GM19035 (cell line): ENCODE data around the gene PLA2R1.

Source experiments
- ATAC-seq: cut with Tn5 transposase; IDR thresholded peaks from one replicate; pipeline ENCODE4 v1.9.1; 2021; ENCODE audit not compliant: unreplicated experiment

Gene PLA2R1

DNA sequence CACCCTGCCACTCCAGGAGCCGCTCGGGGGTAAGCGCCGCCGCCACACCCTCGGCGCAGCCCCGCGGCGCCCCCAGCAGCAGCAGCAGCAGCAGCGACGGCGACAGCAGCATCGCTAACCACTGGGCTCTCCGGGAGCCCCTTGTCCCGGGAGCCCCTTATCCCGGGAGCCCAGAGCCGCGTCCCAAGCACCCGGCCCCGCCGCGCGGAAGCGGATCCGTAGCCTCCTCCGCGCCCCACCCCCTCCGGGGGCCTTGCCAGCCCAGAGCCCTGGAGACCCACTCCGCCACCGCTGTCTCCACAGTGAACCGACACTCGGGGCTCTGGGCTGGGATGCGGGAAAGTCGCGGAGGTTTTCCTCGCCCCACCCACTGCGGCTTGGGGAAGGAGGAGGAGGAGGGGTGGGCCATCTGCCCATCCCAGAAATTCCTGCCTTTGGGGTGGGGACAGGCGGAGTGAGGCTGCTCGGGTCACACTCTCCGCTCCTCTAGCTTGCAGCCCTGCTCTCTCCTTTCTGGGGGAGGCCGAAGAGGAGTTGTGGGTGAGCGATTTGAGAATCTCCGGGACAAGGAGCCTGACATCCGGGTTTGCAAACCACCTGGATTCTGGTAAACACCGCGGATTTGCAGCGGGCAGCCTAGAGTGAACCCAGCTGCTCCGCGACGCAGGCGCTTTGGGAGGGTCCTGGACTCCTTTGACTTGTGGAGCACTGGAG is at the start of gene PLA2R1:
PLA2R1 (minus strand) TSS at position 324 of the 714 bp plus-strand sequence; CDS start at position 112, 212 bp downstream.
- no peak for ATAC-seq

DNA sequence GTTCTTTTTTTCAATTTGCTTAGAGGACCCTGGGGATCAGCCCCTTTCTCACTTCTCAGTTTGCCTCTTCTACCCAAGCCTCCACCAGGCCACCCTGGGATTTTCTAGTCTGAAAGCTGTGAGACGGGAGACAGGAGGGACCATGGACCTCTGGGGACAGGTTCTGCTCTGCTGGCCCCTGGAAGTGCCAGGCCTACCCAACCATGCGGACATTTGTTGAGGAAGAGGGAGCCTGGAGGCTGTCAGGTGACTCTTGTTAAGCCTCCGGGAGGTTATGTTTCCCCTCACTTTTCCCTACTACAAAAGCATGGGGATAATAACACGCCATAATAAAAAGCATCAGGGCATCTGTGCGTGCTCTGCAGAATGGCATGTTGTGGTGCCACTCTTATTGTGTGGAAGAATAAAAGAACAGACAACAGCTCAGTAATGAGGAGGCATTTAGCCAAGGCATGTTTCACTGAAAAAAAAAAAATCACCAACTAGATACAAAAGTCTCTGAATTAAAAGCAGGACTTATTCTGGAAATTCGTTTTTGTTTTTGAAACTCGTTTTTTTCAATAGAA is 48.3 kb upstream of the PLA2R1 start:
- no peak for ATAC-seq

DNA sequence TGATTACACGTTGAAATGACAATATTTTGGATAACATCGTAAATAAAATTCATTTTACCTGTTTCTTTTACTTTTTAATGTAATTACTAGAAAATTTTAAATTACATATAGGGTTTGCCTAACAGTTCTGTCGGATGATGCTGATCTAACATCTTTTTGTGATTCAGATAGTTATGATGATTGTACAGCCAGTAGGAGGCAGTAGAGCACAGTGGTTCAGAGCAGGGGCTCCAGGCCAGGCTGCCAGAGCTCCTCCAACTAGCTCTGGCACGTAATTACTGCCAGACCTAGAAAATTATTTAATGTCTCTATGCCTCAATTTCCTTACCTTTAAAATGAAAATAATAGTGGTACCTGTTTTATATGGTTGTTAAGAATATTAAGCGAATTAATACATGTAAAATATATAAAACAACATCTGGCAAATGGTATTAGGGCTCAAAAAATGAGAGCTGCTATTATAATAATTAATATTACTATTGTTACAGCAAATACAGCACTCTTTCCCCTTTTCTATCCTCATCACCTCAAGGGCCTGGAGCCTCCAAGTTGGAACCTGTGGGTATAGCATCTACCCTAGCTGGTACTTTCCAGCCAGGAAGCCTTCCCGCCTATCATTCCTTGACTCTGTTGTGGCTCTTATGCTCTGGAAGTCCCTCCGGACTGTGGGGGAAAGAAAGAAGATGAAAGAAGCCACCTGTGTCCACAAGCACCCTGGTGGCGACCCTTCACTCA is 47.7 kb upstream of the PLA2R1 start:
- ATAC-seq, result peak; percentile 66

DNA sequence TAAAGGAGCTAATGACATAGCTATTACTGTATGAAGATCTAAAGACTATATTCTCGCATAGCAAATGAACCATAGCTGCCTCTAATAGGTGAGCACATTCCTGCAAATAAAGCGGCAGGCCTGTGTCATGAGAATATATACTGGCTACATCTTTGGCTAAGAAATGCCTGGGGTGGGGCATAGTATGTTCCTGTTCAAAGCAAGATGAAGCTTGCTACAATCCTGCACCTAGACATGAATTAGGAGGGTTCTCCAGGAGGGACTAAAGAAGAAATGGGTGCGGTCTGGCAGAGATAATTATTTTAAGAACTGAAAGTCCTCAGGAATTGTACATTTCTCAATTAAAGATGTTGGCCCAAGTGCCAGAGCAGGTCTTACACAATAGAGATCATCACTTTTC is 46.8 kb upstream of the PLA2R1 start:
- ATAC-seq, result no peak

DNA sequence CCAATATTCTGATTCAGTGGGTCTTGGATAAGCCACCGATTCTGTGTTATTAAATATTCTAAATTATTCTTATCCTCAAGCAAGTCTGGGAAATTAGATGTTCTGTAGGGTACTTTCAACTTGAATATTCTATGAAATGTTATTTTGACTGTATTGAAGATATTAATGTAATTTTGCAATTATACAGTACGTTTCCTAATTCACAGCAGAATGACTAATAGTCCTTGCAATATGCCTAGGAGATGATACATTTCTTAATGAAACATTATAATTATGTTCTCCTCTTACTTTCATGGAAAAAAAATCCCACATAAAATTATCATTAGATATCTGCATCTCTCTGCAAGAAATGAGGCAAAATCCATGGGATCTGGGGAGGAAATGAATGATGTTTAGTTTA is 46.2 kb upstream of the PLA2R1 start:
- ATAC-seq, result no peak

DNA sequence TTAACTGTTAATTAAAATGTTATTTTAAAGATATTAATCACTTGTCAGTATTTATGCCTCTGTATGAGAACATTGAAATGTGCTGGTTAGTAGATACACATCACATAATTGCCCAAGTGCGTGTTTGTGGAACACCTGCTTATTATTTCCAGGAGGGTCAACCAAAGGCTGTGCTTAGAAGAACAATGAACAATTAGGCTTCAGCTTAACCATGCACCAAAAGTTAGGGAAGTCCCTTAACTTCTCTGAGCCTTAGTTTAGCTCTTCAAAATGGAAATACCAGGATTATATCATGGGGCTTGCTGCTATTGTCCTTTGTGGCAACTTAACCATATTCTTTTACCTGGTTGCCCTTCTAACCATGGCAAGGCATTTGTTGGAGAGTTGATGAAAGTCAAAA is 43.0 kb upstream of the PLA2R1 start:
- no peak for ATAC-seq

DNA sequence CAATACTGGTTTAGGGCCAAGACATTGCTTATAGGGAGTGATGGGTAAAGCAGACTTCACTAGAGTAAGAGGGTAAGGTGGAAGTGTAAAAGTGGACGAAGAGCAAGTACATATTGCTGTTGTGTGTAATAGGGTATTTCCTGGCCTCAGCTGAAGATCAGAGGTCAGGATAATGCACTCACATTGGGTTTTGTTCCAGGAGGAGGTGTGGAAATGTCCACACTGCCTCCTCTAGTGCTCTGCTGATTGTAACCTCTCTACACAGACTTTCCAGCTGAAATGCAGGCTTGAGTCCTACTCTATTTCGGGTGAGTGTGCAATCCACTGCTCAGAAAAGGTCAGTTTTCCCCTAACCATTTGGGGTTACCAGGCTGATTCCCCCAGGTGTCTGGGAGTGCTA is 41.7 kb upstream of the PLA2R1 start:
- no peak for ATAC-seq

DNA sequence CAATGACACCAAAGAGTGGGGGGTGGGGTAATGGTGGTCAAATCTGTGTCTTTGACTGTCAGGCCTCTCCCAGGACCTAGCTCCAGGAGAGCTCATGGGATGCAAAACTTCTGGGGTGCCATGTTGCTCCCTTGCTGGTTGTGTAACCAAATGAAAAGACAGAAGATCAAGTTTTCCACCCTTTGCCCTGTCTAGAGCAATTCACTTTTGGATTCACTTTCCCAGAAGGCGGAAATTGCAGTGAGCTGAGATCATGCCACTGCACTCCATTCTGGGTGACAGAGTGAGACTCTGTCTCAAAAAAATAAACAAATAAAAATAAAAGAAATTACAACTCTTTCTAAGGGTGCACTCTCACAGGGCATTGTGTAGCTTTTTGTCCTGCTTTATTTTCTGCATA is 34.9 kb upstream of the PLA2R1 start:
- ATAC-seq, result no peak

DNA sequence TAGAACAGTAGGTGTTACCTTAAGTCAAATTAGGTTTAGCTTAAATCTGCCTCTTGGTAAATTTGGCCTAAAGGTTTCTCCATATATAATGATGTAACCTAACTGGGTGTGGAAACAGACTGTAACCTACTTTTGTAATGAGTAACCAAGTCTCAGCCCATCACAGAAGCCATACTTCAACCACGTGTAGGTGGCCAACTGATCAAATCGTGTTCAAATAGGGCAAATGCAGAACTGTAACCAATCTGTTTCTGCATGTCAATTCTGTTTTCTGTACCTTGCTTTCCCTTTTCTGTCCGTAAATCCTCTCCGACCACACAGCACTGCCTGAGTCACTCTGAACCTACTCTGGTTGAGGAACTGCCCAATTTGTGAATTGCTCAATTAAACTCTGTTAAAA is 34.0 kb upstream of the PLA2R1 start:
- no peak for ATAC-seq

DNA sequence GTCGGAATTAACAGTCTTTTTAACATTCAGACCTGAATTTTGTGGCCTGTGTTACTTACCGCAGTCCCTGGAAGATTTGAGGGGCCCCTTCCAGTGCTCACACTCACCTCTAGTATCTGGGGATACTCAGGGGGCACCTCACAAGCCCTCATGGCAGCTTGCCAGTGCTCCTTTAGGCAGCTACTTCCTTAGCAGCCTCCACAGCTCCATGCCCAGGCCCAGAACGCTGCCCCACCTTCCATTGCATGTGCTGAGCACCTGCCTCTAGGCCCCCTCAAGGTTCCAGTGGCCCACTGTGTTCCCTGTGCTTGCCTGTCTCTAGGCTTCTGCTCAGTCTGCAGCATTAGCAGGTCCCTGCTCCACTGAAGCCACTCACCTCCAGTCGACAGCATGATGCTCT is 30.0 kb upstream of the PLA2R1 start:
- ATAC-seq, result no peak

DNA sequence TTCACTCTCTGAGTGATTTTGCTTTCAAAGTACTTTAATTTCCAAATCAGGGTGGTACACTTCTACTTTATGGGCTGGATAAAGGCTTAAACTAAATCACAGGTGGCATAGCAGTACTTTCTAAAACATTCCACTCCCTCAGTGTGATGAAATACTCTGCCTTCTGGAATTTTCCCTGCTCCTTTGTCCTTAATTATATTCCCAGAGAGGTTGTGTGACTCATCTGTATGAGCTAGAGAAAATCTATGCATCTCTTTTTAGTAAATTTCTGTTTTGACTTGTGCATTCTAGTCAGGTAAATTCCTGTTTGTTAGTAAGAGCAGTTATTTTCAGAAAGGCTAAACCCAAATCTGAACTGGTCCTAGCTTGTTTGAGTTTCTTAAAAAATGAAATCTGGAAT is 29.0 kb upstream of the PLA2R1 start:
- no peak for ATAC-seq

DNA sequence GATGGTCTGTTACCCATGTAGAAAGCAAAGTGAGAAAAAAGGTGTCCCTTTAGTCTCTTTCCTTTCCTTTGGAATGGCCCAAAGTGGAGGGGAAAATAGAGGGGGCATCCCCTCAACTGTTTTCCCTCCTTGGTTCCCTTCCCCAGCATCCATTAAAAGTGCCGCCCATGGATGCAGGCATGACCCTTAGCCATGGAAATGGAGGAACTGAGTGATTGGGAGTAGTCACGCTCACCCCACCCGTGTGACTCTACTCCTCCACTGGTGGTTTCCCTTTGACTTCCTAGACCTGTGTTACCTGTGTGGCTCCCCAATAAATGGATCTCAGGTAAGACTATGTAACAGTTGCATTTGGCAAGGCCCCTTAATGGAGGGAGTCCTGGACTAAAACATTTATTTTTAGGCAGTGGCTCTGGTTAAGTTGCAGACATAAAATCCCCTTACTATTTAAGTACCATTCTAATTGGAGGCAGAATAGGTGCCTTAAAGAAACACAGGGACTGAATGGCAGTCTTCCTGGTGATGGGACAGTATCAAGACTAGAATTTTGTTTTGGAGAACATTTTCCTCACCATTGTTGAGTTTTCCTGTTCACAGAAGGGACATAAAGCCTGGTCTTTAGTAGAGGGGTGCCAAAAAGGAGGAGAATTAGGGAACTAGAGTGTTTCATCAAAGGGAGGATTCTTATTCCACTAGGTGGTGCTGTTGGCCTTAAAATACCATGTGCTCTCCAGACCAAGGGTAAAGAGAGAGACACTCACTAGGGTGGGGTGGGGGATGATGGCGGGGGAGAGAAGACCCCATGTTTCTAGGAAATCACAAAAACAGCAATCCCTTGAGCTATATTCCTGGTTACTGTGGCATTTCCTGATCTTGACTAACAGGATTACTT is 25.7 kb upstream of the PLA2R1 start:
- ATAC-seq, result no peak

DNA sequence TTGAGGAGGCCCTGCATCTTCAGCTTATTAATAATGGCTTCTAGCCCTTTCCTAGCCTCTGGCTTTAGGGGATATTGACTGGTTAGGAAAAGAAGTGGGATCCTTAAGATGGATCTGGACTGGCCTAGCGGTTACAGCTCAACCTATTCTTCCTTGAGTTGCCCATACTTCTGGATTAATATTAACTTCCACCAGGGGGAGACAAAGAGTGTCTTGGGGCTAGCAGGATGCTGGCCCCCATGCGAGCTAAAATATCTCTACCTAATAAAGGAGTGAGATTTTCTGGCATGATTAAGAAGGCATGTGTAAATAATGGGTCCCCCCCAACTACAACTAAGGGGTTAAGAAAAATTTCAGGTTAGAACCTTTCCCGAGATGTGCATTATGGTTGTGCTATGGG is 23.2 kb upstream of the PLA2R1 start:
- ATAC-seq, result no peak

DNA sequence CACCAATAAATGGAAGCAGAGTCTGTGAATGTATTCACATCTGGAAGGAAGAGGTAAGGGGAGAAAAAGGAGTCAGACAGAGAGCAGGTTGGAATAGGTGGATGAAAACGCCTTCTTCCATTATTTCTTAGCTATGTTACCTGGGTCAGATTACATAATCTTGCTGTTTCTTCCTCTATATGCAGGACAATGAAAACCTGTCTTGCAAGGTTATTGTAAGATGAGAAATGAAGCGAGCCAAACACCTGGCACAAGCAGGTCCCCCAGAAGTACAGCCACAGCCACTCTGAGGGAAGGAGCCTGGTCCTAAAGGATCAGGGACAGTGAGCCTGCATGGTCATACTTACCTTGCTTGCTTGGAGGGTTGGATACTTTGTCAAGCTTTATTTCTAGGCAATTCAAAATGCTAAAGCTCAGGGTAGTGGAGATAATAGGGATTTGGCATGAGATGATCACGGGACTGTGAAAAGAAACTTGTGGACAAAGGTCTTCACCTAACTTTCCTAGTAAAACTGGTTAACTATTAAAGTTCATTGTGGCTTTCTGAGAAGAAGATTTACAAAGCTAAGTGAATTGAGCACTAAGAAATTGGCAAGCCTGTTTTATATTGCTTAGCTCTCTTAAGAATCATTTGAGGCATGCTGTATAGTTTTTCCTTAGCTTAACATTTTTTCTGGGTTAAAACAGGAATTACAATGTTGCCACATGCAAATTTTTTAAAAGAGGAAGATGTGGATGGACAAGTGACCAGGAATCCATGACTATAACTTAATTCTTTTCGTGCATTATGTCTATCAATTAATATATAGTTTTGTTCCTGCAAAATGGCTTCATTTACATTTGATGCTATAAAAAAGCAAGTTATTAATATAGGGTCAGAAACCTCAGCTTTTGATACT is 15.7 kb upstream of the PLA2R1 start:
- no peak for ATAC-seq

DNA sequence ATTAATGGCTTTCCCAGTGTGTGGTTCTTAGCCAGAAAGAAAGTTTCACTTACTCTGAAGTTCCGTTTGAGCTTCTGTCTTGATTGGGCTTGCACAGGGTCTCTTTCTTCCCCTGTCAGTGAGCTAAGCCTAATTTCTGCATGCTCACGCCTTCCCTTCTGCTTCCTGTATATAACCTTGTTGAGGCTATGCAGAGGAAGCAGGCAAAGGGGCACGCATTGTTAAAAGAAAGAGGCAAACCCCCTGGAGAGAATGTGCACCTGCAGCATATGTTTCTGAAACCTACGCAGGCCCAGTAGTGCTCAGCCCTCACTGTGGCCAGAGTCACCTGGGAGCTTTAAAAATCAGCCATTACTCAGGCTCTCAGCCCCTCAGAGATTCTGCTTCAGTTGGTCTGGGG is 14.5 kb upstream of the PLA2R1 start:
- ATAC-seq, result no peak

DNA sequence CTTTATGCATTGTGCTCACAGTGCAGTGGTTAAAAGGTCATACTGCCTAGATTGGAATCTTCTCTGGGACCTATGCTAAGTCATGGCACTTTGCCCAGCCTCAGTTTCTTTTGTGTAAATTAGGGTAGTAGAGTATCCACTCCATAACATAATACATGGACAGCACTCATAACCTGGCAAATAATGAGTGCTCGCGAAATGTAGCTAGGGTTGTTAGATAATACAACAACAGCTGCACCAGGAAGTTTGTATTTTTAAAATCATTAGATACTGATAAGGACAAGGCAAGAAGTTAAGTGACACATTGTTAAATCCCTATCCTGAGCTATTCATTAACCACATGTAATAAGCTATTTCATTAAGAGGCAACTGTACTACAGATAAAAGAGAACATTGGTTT is 13.8 kb upstream of the PLA2R1 start:
- no peak for ATAC-seq

DNA sequence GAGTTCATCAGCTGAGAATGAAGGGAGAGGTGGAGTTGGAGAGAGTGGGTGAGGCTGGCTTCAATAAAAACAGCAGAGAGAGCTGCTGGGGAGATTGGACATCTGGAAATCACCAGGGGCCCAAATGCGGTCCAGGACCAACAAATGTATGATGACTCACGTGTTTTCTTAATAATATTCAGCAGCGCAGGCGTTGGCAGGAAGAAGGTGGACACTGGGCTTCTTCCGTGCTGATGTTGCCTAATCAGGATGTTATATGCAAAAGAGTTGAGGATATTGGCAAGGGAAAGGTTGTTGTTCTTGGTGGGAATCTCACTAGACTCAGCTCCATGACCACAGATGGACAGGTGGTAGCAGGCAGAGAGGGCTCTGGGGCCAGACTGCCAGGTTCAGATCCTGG is 12.8 kb upstream of the PLA2R1 start:
- ATAC-seq, result no peak

DNA sequence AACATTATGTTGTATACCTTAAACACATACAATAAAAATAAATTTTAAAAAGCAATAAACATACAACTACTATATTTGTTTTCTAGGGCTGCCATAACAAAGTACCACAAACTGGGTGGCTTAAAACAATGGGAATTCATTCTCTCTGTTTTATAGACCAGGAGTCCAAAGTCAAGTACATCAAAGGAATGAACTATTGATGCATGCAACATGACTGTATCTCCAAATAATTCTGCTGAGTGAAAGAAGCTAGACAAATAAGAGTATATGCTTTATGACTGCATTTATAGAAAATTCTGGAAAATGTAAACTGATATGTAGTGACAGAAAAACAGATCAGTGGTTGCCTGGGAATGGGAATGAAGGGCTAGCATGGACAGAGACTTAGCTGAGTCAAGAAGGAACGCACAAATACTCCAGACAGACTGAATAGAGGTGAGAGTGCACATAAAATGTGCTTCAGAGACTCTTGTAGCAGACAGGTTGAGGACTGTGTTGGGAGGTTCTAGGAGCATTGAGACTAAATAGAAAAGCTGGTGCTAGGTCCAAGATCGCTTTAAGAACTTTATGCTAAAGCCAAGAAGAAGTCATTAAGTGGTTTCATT is 11.0 kb upstream of the PLA2R1 start:
- no peak for ATAC-seq

DNA sequence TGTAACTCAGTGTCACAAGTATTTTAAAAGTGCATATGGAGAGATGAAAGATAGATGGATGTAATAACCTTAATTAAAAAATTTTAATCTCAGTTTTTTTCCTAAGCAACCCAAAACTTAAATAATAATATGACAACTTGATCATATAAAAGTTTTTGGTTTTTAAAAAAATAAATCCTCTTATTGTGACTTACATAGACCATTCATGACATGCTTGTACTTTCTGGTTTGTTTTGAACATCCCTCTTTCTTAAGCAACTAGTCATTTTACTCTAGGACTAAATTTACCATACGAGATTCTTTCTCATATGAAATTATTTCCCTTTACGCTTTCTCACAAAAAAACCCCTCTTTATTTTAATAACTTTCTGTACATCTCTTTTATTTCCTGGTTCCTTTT is 6.5 kb upstream of the PLA2R1 start:
- no peak for ATAC-seq

DNA sequence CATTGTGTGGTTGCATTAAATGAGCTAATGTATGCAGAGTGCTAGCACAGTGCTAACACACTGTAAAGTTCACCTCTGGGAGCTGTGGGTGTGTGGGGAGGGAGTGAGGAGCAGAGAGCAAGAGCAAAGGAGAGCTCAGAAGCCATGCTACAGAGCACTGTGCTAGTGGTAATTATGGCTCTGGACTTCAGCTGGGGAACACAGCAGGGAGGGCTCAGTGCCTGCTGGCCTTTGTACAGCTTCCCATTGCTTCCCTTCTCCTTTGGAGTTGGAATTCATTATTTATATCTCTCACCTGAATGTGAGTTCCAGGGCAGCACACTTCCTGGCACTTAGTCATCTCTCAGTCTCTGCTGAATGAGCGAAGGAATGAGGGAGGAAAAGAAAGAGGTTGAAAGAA is 2.5 kb upstream of the PLA2R1 start:
- ATAC-seq, result no peak
